HG03025 (cell line): ENCODE results near the gene DDA1.
"Not testable (repeated sequence)": the region's sequence is repeated elsewhere in the genome, so short reads cannot be mapped to it uniquely, and the experiment has no call there.

Source experiments
- ATAC-seq: cut with Tn5 transposase; IDR thresholded peaks from one replicate; pipeline ENCODE4 v1.9.1; 2021; ENCODE audit warnings: mild to moderate bottlenecking, moderate library complexity; ENCODE audit not compliant: unreplicated experiment, low FRiP score

The DDA1 gene

GRCh38 chr19:17340302-17340870 lies 31.0 kb downstream of the DDA1 start:
- no peak for ATAC-seq

DNA sequence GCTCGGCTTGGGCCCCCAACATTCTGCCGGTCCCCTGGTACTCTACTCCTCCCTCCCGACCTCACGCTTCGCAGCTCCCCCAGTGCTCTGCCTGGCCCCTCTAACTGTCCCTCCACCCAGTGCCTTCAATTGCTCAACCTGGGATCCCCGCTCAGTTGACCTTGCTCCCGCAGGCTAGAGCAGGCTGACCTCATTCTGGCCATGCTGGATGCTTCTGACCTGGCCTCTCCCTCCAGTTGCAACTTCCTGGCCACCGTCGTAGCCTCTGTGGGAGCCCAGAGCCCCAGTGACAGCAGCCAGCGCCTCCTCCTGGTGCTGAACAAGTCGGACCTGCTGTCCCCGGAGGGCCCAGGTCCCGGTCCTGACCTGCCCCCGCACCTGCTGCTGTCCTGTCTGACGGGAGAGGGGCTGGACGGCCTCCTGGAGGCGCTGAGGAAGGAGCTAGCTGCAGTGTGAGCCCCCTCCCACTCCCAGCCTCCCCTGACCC lies 31.6 kb downstream of the DDA1 start:
- no peak for ATAC-seq

DNA sequence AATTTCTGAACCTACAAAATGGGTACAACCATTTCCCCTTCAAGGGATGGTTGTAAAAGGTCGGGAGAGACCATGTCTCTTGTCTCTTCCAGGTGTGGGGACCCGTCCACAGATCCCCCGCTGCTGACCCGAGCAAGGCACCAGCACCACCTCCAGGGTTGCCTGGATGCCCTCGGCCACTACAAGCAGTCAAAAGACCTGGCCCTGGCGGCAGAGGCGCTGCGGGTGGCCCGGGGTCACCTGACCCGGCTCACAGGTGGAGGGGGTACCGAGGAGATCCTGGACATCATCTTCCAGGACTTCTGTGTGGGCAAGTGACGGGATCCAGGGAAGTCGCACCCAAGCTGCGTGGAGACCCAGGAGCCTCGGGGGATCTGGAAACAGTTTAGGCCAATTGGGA lies 32.0 kb downstream of the DDA1 start:
- ATAC-seq = no peak

DNA sequence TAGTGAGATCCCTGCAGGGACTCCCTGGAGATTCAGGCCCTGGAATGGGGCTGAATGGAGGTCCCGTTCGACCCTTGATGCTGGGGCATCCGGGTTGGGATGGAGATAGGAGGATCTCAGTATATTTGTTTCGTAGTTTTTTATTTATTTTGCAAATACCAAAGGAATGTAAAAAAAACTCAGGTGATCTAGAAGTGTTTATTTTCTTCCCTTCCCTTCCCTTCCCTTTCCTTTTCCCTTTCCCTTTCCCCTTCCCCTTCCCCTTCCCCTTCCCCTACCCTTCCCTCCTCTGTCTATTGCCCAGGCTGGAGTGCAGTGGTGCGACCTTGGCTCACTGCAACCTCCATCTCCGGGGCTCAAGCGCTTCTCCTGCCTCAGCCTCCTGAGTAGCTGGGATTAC lies 32.5 kb downstream of the DDA1 start:
- no peak for ATAC-seq

DNA sequence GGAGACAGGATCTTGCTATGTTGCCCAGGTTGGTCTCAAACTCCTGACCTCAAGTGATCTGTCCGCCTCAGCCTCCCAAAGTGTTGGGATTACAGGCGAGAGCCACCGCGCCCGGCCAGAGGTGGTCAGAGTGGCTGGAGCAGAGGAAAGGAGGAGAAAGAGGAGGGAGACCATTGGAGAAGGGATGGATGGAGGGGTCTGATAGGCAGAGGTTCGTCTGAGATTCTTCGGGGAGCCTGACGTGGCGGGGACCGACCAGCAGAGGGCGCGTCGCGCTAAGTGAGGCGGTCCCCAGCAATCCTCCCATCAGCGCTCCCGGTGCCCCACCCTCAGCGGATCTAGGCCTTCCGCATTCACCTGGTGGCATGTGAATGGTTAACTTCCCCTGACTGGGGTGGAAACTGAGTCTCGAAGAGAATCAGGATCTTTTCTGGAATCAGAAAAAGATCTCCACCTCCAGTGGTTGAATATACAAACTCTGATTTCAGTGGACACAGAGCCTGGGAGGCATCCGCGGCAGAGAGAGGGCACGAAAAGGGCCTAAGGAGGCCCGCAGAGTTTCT lies 36.8 kb downstream of the DDA1 start:
- no peak for ATAC-seq

DNA sequence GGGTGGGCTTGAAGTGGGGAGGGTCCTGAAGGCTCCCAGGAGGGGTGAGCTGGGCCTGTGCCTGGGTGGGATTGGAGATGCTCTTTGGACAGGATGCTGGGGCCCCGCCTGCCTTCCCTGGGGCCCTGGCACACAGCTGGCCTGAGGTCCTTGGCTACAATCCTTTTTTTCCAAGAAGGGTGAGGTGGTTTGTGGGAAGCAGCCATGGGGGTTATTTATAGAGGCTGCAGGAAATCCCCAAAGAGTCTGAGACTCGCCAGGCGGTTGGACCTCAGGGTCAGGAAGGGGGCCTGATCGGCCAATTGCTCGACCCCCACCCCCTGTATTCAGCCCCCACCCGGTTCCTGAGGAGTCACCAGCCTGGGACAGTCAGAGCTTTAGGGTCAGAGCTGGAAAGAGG lies 38.0 kb downstream of the DDA1 start:
- ATAC-seq = no peak

DNA sequence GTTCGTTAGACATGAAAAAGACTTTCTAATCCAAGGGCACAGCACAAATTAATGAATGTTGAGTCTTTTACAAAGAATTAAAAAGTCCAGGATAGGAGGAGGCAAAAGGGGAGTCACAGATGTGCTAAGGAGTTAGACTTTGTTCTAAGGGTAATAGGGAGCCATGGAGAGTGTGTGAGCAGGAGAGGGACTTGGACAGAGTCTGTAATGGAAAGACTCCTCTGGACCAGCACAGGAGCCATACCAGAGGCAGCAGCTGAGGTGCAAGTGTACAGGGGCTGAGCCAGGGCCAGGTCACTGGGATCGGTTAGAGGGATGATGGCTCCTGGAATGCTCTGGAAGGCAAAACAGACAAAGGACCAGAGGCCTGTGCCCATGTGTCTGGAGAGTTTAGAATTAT lies 38.5 kb downstream of the DDA1 start:
- no peak for ATAC-seq

DNA sequence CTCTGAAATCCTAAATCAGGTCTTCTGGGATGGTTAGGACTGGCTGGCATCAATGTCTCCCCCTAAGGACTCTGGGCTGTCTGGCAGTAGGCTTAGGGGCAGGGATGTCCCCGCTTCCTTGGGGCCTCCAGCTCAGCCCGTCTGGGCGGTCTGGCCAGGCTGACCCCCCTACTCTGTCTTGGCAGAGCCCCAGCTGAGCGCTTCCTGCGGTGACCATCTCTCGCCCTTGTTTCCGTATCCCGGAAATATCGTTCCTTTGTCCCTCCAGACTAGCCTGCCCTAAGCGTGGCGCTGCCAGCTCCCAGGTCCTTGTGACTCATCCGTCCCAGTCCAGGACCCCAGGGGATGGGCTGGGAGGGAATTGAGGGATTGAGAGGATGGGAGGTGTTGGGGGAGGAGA lies 39.3 kb downstream of the DDA1 start:
- ATAC-seq = no peak

DNA sequence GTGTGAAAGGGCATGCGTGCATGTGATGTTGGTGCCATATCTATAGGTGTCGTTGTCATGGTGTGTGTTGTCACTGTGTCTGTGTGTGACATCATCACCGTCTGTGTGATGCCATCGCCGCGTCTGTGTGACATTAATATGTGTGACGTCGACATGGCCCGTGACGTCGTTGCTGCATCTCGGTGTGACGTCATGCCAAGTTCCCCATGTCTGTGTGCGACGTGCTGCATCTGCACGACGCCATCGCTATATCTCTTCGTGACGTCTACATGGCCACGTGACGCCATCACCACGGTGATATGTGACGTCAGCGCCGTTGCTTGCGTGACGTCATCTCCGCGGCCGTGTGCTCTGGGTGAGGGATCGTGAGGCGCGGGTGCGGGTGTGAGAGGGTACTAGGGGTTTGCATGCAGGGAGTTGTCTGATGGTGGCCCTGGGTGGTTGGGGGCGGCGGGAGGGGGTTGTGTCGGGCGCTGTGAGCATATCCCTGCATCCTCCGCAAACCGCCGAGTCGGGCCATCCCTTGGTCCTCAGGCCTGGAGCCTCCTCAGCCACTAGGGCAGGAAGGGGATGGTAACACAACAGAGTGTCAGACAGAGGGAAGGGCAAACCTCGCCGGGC lies 42.6 kb downstream of the DDA1 start:
- no peak for ATAC-seq

GRCh38 chr19:17352608-17353280 lies 43.4 kb downstream of the DDA1 start:
- ATAC-seq = no peak

GRCh38 chr19:17353386-17353785 lies 44.0 kb downstream of the DDA1 start:
- ATAC-seq = no peak

DNA sequence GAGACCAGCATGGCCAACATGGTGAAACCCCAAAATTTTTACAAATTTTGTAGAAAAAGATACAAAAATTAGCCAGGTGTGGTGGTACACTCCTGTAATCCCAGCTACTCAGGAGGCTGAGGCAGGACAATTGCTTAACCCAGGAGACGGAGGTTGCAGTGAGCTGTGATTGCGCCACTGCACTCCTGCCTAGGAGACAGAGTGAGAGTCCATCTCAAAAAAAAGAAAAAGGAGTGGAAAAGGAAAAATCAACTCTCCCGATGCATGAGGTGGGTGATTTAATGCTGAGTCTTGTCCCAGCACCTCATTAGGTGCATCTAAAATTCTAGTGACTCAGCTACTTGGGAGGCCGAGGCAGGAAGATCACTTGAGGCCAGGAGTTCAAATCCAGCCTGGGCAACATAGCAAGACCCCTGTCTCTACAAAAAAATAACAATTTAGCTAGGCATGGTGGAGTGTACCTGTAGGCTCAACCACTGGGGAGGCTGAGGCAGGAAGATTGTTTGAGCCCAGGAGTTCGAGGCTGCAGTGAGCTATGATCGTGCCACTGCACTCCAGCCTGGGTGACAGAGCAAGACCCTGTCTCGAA lies 47.8 kb downstream of the DDA1 start:
- ATAC-seq = no peak

GRCh38 chr19:17357724-17358123 lies 48.4 kb downstream of the DDA1 start:
- no peak for ATAC-seq

DNA sequence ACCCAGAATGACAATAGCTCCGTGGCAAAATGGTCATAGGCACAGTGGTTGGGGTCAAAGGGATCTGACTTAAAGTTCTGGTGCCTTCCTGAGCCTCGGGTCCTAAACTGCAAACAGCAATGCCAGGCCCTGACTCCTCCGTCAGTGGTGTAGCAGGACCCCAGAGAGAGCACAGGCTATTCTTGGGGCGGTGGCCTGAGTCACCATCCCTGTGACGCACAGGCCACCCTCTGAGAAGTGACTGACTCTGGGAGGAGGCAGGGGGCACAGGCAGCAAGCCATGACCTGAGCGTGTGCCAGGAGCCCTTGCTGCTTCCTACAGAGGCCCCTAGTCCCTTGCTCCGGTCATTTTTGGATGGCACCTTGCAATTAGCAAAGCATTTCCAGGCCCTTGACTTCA lies 49.0 kb downstream of the DDA1 start:
- ATAC-seq = no peak

- ATAC-seq = no peak
Observed at GRCh38 chr19:17359905-17360800, 50.8 kb downstream of the DDA1 start.

DNA sequence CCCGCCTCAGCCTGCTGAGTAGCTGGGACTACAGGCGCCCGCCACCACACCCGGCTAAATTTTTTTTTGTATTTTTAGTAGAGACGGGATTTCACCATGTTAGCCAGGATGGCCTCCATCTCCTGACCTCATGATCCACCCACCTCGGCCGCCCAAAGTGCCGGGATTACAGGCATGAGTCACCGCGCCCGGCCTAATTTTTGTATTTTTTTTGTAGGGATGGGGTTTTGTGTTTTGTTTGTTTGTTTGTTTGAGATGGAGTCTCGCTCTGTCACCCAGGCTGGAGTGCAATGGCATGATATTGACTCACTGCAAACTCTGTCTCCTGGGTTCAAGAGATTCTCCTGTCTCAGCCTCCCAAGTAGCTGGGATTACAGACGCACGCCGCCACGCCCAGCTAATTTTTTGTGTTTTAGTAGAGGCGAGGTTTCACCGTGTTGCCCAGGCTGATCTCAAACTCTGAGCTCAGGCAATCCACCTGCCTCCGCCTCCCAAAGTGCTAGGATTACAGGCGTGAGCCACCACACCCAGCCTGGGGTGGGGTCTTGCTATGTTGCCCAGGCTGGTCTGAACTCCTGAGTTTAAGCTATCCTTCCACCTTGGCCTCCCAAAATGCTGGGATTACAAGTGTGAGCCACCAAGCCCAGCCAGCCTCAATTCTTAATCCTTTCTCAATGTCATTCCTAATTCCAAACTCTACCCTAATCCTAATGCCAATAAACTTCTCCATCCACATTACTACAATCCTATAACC lies 54.7 kb downstream of the DDA1 start:
- not testable (repeated sequence) for ATAC-seq

- ATAC-seq = no peak
Observed at GRCh38 chr19:17365361-17365760, 56.0 kb downstream of the DDA1 start.

GRCh38 chr19:17370026-17370587 lies 60.7 kb downstream of the DDA1 start:
- no peak for ATAC-seq
